Esophagus muscularis mucosa (tissue), 4 donors: ENCODE results near the gene RUNX1.

Experiments
- CTCF ChIP-seq, 3 experiments: fragments of 200-600 bp in 2 of 3; fragments of 450-650 bp in 1 of 3; sonication (generic) in 2 of 3; IDR thresholded peaks; one replicate each; pipeline ENCODE4 v1.5.1; 2017 to 2019; ENCODE audit warnings: antibody characterized with exemption in 3 of 3, mild to moderate bottlenecking in 2 of 3, moderate library complexity in 1 of 3
- EP300 ChIP-seq: sonication (generic); formaldehyde crosslinking; IDR thresholded peaks from one replicate; pipeline ENCODE4 v1.6.1; 2017; ENCODE audit warnings: antibody characterized with exemption
- POLR2A ChIP-seq: fragments of 450-650 bp; IDR thresholded peaks from one replicate; pipeline ENCODE4 v1.6.1; 2017; ENCODE audit warnings: antibody characterized with exemption, moderate library complexity, mild to moderate bottlenecking, low read depth
- POLR2AphosphoS5 ChIP-seq, 2 donors: sonication (generic); formaldehyde crosslinking; IDR thresholded peaks; one replicate each; pipeline ENCODE4 v1.6.1; 2017; ENCODE audit warnings: antibody characterized with exemption in 2 of 2

- no peak for TF ChIP-seq EP300
- no peak for TF ChIP-seq CTCF (IDR thresholded peaks at IDR 0.05)
- TF ChIP-seq POLR2A = no peak
- no peak for TF ChIP-seq POLR2AphosphoS5 (IDR thresholded peaks at IDR 0.05)
Observed at GRCh38 chr21:34924771-34925419, 124.2 kb downstream of the RUNX1 start.
